Measurements from ENCODE around the gene AFF1.
"Not testable (repeated sequence)": the region's sequence is repeated elsewhere in the genome, so short reads cannot be mapped to it uniquely, and the experiment has no call there.

Gene AFF1

DNA sequence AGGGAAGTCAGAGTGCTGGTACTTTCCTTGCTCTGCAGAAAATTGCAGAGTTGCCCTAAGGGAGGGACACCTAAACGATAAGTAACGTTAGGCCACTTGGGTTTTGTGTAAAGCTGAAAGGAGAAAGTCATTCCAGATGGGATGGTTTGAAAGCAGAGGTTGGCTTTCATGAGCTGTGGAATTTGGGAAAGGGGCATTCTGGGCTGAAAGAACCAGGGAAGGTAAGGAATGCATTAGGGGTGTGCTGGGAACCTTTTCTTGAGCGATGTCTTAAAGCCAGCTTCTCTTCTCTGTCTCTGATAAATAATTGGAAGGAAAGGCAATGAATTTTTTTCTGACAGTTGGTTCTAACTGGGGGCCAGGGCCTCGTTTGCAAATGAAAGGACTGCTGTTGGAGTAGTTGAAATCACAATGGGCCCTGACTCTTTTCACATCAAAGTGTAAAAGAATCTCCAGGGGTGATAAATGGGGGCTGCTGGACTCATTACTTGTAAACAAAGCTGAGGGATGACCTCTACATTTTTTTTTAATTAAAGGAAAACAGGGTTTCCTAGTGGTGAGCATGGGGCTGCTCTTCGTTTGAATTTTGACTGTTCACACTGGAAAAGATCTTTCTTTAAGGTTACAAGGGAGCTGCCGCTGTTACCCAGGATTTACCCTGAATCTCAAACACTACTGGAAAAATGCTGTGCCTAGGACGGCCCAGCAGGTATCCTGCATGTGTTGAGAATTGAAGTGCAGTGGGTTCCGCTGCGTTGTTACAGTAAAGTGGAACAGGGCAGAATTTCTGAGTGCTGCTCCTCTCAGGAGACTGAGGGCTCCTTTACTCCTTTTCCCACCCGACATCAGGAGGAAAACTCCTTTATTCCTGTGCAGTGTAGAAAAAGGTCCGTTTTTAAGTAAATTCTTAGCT, 25.0 kb downstream of the AFF1 start:
- DNase-seq, result no peak

GRCh38 chr4:86960557-86960961, 25.7 kb downstream of the AFF1 start:
- DNase-seq, result no peak

- no peak for DNase-seq
Measured at GRCh38 chr4:86961116-86961515, 26.3 kb downstream of the AFF1 start.

DNA sequence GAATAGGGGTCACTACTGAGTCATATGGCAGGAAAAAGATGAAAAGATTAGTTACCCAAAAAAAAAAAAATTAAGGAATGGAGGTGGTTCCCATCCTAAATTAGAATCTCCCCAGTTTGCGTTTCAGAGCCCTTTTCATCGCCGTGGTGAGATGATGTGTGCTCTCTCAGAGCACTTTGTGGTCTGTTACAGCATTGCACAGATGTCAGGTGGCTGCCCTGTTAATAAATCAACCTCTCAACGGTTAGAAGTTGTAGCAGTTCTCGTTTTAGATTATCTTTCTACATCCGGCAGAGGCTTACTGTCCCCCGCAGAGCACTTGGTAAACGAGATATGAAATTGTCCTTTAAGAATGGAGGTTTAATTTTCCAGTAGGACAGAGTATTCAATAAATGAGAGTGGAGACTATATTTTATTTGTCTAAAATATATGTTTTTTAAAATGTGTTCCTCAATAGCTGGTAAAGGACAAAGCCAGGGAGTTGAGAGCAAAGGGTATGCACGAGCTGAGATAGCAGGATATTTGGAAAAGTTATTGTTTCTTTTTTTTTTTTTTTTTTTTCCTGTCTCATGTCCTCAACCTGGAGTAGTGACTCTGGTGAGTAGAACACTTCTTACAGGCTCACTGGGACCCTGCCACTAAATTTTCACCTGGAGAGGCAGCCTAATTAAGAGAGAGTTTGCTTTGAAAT, 26.9 kb downstream of the AFF1 start:
- DNase-seq, result no peak

DNA sequence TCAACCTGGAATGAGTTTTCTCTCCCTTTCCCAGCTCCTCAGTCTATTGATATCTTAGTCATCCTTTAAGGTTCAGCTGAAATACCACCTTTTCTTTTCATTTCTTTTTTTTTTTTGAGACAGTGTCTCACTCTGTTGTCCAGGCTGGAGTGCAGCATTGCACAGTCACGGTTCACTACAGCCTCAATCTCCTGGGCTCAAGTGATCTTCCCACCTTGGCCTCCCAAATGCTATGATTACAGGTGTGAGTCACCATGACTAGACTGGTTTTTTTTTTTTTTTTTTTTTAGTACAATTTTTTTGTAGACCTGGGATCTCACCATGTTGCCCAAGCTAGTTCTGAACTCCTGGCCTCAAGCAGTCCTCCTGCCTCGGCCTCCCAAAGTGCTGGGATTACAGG, 28.9 kb downstream of the AFF1 start:
- DNase-seq, result no peak

- no peak for DNase-seq
Measured at GRCh38 chr4:86965019-86965976, 30.5 kb downstream of the AFF1 start.

DNA sequence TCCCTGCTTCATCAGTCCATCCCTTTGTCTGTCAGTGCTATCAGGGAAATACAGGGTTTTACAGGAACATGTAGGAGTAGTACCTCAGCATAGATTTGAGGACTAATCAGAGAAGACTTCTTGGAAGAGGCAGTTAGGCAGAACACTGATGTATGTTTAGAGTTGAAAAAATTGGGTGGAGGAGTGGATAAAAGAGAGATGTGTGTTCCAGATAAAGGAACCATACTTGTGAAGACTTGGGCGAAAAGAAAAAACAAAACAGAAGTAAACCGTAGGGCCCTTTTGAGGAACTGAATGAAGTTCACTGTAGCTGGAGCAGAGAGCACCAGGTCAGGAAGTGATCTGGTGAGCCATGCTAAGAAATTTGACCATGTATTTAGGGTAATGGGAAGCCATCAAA, 32.3 kb downstream of the AFF1 start:
- DNase-seq, result no peak

DNA sequence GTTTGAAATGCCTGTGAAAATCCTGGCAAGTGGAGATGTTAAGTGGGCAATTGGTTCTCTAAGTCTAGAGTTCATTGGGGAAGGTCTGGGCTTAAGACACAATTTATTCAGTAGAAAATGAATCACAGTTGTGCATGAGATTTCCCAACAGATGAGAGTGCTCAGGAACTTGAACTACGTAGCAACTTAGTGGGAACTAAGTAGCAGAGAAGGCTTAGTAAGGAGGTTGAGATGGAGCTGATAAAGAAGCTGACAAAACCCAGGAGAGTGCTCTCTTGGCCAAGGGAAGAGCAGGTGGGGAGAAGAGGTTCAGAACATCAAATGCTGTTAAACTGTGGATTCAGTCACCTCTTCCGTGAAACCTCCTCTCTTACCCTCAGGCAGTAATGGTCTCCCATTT, 33.0 kb downstream of the AFF1 start:
- no peak for DNase-seq

GRCh38 chr4:86968547-86968946, 33.7 kb downstream of the AFF1 start:
- DNase-seq, result no peak

- DNase-seq, result no peak
Measured at GRCh38 chr4:86970447-86971354, 35.9 kb downstream of the AFF1 start.

DNA sequence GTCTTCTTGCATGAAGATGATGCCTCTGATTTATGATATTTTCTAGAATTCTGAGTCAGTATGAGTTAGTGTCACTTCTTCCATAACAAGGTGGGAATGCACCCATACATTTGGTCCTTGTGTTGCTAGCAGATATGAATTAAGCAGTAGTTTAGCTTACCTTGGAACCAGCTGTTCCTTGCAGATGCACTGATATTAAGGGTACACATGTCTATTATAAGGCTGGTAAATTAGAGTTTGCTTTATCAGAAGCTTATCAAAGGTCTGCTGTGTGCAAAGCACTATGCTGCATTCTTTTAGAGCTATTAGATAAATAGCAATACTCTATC, 36.5 kb downstream of the AFF1 start:
- no peak for DNase-seq

DNA sequence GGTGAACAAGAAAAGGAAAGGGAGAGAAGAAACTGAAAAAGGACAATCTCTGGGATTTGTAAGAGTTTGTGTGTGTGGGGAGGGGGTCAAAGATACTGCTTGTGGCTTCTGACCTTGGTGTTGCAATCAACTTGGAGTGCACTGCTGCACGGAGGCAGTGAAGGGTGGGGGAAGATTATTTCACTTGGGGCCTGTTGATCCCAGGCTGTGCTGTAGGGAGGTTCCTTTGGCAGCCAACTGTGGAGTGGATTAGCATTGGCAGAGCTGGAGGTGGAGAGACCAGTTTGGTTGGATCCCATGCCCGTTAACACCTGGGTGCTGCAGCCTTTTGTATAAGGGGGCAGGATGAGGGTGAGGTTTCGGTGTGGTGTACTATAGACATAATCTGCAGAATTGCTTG, 38.2 kb downstream of the AFF1 start:
- DNase-seq, result no peak

DNA sequence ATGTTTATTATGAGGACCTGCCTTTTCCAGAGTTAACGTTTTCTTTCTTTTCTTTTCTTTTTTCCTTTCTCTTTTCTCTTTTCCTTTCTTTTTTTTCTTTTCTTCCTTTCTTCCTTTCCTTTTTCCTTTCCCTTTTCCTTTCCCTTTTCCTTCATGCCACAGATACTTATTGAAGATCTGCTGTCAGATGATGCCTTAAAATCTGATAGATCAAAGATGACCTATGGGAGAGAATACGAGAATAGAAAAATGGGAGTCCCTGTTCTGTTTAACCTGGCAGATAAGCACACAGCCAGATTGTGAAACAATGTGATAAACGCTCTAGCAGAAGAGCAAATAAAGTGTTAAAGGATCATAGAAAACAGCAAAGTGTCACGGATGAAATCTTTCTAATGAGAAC, 38.9 kb downstream of the AFF1 start:
- no peak for DNase-seq

DNA sequence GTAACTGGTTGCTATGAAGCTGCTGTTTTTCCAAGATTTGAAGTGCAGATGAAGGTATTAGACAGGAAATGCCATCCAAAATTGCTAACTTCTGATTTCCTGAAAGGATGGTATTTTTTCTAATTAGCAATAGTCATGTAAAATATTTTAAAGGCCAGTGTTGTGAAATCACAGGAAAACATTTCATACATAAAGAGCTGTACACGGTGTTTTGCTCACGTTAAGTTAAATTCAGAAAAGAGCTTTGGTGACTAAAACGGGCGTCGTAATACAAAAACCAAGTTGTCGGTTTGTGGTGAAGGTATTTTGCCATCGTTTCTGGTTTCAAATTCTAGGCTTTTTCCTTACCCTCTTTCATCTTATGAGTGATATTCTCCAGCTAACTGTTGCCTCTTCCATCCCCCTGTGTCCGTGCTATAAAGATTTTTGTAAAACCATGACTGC, 39.8 kb downstream of the AFF1 start:
- no peak for DNase-seq

DNA sequence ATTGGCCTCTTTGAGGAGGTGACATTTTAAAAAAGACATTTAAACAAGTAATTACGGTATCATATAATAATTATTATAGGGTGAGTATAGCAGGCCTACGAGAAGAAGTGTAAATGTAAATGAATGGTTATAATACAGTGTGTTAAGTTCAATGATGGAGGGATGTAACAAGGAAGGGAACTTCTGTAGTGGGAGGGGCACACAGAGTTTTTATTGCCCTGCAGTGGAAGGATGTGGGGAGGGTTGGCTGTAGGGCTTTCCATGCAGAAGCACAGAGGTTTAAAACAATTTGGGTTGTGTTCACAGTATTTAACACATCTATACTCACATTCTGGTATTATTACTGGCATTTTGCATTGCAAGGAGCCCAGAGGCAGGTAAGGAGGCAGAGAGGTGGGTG, 41.1 kb downstream of the AFF1 start:
- no peak for DNase-seq

DNA sequence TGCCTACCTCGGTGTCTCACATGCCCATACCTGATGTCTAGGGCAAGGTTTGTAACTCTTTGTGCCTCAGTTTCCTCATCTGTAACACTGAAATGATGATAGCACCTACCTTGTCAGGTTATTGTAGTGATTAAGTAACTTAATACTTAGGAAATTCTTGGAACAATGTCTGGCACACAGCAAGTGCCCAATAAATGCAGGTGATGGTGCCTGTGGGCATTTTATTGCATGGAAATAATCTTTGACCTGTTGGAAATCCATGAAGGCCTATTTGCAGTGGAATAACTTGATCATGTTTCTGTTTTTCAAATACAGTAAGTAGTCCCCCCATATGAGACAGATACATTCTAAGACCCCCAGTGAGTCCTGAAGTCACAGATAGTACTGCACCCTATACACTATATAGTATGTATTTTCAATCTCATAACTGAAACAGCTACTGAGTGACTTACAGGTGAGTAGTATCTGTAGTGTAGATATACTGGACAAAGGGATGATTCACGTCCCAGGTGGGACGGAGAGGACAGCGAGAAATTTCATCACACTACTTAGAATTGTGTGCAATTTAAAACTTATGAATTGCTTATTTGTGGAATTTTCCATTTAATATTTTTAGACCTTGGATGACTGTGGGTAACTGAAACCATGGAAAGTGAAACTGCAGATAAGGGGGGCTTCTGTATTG, 42.1 kb downstream of the AFF1 start:
- DNase-seq, result no peak

DNA sequence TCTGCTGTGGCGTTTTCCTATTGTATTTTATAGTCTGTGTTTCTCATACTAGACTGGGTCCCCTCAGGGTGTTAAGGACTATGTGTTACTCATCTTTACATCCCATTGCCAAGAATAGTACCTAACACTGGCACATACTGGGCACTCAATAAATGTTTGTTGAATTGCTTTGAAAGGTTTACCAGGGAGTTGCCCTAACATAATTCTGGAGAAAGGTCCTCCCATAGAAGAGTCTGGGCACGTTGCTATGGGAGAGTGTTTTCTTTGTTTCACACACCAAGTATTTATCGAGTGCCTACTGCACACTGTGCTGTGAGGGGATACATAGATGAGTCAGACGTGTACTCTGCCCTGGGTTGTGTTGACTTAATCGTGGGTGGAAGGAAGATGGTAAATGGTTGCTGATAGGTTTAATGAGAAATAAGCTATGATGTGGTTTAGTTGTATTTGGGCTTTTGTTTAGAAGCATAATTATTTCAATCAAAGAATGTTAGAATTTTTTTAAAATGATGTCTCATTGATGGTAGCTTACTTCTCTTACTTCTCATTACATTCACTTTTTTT, 42.9 kb downstream of the AFF1 start:
- DNase-seq, result no peak

DNA sequence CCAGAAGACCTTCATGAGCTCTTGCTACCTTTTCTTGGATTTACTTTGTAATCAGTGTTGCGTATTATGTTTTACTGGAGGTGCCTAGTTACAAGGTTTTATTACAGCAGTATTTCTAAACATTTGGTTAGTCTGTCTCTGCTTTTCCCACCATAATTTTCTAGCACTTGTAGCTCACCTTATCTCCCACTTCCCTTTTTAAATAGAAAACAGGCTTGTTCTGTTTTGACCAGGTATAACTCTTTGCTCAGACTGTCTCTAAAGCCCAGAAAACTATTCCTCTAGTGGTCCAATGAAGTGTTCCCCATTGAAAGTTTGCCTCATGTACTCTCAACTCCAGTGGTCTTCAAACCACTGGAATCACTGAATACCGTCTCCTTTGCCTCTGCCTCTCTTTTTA, 43.9 kb downstream of the AFF1 start:
- no peak for DNase-seq

DNA sequence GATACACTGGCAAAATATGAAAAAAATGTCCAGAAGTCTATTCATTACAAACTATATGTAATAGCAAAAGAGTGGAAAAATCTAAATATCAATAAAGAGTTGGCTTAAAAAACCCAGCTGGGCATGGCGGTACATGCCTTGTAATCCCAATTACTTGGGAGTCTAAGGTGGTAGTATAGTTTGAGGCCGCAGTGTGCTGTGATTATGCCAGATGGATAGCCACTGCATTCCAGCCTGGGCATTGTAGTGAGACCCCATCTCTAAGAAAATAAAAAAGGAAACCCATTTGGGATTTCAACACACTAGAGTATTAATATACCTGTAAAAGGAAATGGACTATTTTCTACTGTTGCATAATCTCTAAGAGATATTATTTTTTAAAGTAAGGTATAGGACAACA, 45.4 kb downstream of the AFF1 start:
- DNase-seq, result no peak

DNA sequence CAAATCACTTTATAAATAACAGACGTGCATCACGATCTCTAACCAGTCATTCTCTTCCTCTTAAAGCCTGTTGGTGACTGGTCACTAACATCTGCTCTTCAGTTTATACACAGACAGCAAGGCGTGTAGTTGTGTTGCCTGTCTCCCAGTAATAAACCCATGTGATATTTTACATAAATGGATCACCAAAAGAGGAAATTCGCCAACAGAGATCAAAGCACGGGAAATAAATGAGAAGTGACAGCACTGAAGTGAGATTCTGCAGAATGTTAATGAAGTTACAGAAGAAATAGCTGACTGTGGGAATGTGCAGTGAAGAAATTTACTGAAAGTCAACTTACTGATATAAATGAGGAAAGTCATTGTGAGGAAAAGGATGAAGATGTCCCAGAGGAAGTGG, 47.0 kb downstream of the AFF1 start:
- DNase-seq, result no peak

- DNase-seq, result not testable (repeated sequence)
Measured at GRCh38 chr4:86985852-86986251, 51.0 kb downstream of the AFF1 start.

Measured in activated naive CD4-positive, alpha-beta T cell treated with Interleukin-2 at 50 U/mL for 16 hours (primary cell).